ENCODE measurements around the gene S100B. TPM values are rescaled to one million over a fixed set of nuclear protein-coding genes. Genes with fewer than 3 reads are reported as not detected.

S100B gene
- total and polyA plus RNA-seq, 9 donors = 11.0 to 66.2 (median 22.8) TPM

DNA sequence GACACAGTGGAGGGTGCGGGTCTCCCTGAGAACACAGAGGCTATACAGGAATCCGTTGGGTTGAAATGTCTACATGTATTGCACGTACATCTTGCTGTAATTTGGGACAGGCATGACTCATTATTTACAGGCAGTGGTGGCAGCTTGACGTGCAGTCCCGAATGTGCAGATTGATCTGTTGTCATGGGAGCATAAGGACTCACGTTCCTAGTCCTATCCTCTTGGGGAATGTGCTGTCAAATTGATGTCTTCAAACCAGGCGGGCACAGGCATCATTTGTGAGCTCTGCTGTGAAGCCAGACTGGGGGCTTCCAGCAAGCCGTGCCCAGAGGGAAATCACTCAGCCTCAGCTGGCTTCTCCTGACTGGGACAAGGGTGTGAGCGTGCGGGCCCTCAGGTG is 40.5 kb downstream of the S100B start:
- no peak for DNase-seq
- 85% methylated on average over 5 of the region's 10 CpGs for WGBS (ENCODE audit: insufficient coverage)
- peaks cover 87% of the 10 kb centered on the region for H3K36me3 ChIP-seq (ENCODE audit: control insufficient read depth, insufficient read depth, low read length)

DNA sequence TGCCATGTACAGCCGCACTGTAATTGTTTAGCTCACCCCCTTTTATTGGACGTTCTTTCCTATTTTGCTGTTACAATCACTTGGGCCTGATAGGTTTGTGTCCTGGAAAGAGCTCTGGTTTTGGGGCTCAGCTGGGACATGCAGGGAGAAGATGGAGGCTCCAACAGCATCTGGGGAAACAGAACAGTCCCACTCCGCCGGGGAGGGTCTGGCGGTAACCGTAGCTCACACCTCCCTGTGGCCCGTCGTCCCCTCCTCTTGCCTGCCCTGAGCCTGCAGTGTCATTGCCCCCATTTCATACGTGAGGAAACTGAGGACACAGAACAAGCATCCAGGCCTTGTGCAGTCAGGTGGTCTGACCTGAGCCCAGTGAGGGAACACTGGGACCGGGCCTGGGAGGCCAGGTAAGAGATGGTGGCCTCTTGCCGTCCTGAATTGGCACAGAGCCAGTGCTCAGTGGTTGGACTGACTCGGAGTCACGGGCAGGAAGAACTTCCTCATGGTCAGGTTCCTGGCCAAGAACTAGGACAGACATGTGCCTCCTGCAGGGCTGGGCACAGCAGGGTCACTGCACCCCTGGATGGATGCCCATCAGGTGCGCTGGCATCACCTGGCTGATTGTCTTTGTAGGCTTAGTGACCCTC is 41.8 kb downstream of the S100B start:
- no peaks in the 10 kb centered on the region for H3K27me3 ChIP-seq (ENCODE audit: control insufficient read depth, insufficient read depth, low read length)
- no peak overlapping the region for H3K4me3 ChIP-seq (ENCODE audit: low read length)
- no peak overlapping the region for H3K27ac ChIP-seq (ENCODE audit: low read length)
- no peaks in the 10 kb centered on the region for H3K4me1 ChIP-seq (ENCODE audit: control insufficient read depth, insufficient read depth, low read length)
- DNase-seq = no peak
- H3K9me3 ChIP-seq (replicated peaks; ENCODE audit: control insufficient read depth, low read depth, low read length) = no peaks in the 10 kb centered on the region
- WGBS (ENCODE audit: insufficient coverage) = 84% methylated on average over 13 of the region's 14 CpGs
- H3K36me3 ChIP-seq (ENCODE audit: control insufficient read depth, insufficient read depth, low read length) = peaks cover 90% of the 10 kb centered on the region

More for the DNA sequence above, 40.5 kb downstream of the S100B start:
- no peaks in the 10 kb centered on the region for H3K9me3 ChIP-seq (replicated peaks; ENCODE audit: control insufficient read depth, low read depth, low read length)
- no peaks in the 10 kb centered on the region for H3K4me1 ChIP-seq (ENCODE audit: control insufficient read depth, insufficient read depth, low read length)
- H3K4me3 ChIP-seq (ENCODE audit: low read length) = no peak overlapping the region
- H3K27ac ChIP-seq (ENCODE audit: low read length) = no peak overlapping the region
- no peaks in the 10 kb centered on the region for H3K27me3 ChIP-seq (ENCODE audit: control insufficient read depth, insufficient read depth, low read length)

DNA sequence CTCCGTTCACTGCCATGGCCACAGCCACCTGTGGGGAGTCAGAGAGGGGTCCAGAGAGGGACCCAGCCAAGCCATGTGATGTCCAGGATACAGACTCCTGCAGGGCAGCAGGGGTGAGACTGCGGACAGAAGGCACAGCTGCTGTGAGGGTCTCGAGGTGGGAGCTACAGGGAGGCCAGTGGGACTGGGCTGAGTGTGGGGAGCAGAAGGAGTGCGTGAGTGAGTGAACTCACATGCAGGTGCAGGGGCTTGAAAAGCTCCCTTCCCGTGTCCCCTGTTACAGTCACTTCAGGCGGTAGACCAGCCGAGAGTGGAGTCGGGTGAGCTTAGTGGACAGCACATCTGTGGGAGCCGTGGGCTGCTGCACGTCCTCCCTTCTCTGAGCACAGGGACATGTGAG is 42.4 kb downstream of the S100B start:
- Histone ChIP-seq H3K4me1 (ENCODE audit: control insufficient read depth, insufficient read depth, low read length) (no peaks in the 10 kb centered on the region), H3K36me3 (ENCODE audit: control insufficient read depth, insufficient read depth, low read length) (peaks cover 89% of the 10 kb centered on the region), H3K27me3 (ENCODE audit: control insufficient read depth, insufficient read depth, low read length) (no peaks in the 10 kb centered on the region), H3K9me3 (replicated peaks; ENCODE audit: control insufficient read depth, low read depth, low read length) (no peaks in the 10 kb centered on the region), H3K4me3 (ENCODE audit: low read length) (no peak overlapping the region), H3K27ac (ENCODE audit: low read length) (no peak overlapping the region)
- no peak for DNase-seq
- 78% methylated on average over 9 of the region's 10 CpGs for WGBS (ENCODE audit: insufficient coverage)

DNA sequence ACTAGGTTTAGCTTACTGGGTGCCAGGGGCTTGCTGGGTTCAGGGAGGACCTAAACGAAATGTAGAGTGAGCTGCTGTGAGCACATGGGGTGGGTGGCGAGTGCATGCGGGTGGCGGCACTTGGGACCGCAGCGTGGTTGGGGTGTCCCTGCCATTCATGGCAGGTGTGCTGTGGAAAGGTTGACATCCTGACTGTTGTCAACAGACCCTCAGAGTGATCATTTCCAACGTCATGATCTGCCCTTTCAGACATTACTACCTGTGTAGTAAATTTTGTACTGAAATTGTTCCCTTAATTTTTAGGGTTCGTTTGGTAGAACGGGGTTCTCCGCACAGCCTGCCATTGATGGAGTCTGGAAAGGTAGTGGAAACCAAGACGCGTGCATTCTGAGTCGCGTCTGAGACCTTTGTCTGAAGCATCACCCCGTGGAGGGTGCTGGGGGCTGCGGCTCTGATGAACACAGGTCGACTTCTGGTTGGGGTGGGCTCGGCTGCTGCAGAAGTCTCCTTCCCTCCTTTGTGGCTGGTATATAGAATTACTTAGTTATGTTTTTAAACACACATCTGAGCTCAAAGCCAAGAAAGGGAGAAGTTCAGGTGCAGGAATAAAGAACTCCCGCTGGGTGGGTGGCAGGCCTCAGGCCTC is 43.3 kb downstream of the S100B start:
- Histone ChIP-seq H3K9me3 (replicated peaks; ENCODE audit: control insufficient read depth, low read depth, low read length) (no peaks in the 10 kb centered on the region), H3K36me3 (ENCODE audit: control insufficient read depth, insufficient read depth, low read length) (peaks cover 89% of the 10 kb centered on the region), H3K27me3 (ENCODE audit: control insufficient read depth, insufficient read depth, low read length) (no peaks in the 10 kb centered on the region), H3K27ac (ENCODE audit: low read length) (no peak overlapping the region), H3K4me3 (ENCODE audit: low read length) (no peak overlapping the region), H3K4me1 (ENCODE audit: control insufficient read depth, insufficient read depth, low read length) (no peaks in the 10 kb centered on the region)
- DNase-seq = no peak
- WGBS (ENCODE audit: insufficient coverage) = 96% methylated on average over 17 of the region's 19 CpGs

DNA sequence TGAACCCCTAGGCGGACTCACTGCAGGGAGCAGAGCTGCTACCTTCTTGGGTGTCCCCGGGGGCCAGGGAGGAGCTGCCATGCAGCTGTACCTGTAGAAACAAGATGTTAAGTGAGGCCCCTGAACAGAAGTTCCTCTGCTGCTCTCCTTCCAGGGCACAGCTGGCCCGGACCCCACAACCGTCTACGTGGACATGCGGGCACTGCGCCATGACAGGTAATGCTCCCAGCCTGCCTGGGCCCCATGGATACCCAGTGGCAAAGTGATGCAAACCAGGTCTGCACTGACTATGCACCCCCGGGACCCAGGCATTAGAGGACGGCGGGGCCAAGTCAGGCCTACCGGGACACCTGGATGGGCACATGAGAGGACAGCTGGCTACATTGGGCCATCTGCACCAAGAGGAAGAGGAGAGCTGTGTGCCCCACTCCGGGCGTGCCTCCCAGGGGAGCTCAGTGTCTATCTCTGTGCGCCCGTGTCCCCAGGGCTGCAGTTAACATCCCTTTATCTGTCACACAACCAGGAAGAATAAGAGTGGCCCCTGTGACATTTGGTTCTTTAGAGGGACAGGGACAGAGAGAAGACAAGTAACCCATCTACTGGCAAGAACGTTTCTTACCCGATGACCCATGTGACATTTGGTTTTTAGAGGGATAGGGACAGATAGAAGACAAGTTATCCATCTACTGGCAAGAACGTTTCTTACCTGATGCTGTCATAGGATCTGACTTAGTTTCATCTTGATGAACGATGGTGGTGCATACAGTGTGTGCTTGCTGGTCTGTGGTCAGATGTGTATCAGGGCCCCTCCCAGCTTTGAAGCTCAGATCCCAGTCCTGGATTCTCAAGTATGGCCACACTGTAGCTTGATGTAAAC is 44.1 kb downstream of the S100B start:
- 93% methylated on average over 14 of the region's 19 CpGs for WGBS (ENCODE audit: insufficient coverage)
- no peak overlapping the region for H3K4me3 ChIP-seq (ENCODE audit: low read length)
- H3K4me1 ChIP-seq (ENCODE audit: control insufficient read depth, insufficient read depth, low read length) = no peaks in the 10 kb centered on the region
- DNase-seq = no peak
- H3K9me3 ChIP-seq (replicated peaks; ENCODE audit: control insufficient read depth, low read depth, low read length) = no peaks in the 10 kb centered on the region
- no peaks in the 10 kb centered on the region for H3K27me3 ChIP-seq (ENCODE audit: control insufficient read depth, insufficient read depth, low read length)
- H3K27ac ChIP-seq (ENCODE audit: low read length) = no peak overlapping the region
- H3K36me3 ChIP-seq (ENCODE audit: control insufficient read depth, insufficient read depth, low read length) = peaks cover 85% of the 10 kb centered on the region

DNA sequence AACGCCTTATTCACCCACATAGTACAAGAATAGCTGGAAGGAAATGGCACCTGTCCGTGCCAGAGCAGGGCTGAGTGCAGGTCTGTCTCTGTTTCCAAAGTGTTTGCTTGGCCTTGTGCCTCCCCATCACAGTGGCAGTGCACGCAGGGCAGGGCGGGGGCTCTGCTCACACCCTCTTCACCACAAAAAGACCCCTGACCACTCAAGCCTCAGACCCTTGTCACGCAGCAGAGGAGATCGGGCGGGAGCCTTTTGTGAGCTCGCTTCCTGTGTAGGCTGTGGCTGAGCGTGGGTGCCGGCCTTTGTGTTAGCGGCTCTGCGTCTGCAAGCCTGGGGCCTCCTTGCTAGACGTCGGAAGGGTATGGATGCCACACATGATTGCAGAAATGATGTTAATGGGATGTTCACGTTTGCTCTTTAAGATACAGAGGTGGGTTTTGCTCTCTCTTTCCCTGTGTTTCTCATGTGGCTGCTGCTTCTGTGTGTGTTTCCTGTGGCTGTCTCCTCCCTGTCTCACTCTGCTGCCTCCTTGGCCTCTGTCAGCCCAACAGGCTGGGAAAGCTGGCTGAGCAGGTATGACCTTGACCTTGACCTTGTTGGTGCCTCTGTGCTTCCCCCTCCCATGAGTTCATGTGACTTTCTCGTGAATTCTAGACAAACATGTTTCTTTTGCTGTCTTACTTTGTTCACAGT is 45.4 kb downstream of the S100B start:
- DNase-seq = no peak
- H3K9me3 ChIP-seq (replicated peaks; ENCODE audit: control insufficient read depth, low read depth, low read length) = no peaks in the 10 kb centered on the region
- no peaks in the 10 kb centered on the region for H3K4me1 ChIP-seq (ENCODE audit: control insufficient read depth, insufficient read depth, low read length)
- H3K27ac ChIP-seq (ENCODE audit: low read length) = no peak overlapping the region
- H3K36me3 ChIP-seq (ENCODE audit: control insufficient read depth, insufficient read depth, low read length) = peaks cover 84% of the 10 kb centered on the region
- H3K4me3 ChIP-seq (ENCODE audit: low read length) = no peak overlapping the region
- H3K27me3 ChIP-seq (ENCODE audit: control insufficient read depth, insufficient read depth, low read length) = no peaks in the 10 kb centered on the region
- WGBS (ENCODE audit: insufficient coverage) = 81% methylated on average over 9 of the region's 16 CpGs

DNA sequence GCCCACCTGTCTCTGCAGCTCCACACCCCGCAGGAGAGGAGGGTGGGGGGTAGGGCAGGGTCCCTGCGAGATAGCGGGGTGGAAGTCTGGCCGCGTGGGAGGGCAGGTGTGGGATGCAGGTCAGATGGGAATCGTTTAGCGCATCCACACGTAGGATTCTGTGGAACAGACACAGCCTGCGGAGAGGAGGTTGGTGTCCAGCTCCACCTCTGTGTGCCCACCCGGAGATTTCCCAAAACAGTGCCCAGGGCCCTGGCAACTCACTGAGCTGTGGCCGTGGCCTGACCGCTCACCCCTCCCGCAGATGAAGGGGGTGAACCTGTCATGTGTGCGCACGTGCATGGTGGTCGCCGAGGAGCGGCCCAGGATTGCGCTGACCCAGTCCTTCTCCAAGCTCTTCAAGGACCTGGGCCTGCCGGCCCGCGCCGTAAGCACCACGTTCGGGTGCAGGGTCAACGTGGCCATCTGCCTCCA is 46.9 kb downstream of the S100B start:
- Histone ChIP-seq H3K4me1 (ENCODE audit: control insufficient read depth, insufficient read depth, low read length) (no peaks in the 10 kb centered on the region), H3K36me3 (ENCODE audit: control insufficient read depth, insufficient read depth, low read length) (peaks cover 84% of the 10 kb centered on the region), H3K27ac (ENCODE audit: low read length) (no peak overlapping the region), H3K9me3 (replicated peaks; ENCODE audit: control insufficient read depth, low read depth, low read length) (no peaks in the 10 kb centered on the region), H3K27me3 (ENCODE audit: control insufficient read depth, insufficient read depth, low read length) (no peaks in the 10 kb centered on the region), H3K4me3 (ENCODE audit: low read length) (no peak overlapping the region)
- DNase-seq = no peak
- WGBS (ENCODE audit: insufficient coverage) = 93% methylated on average over 25 of the region's 26 CpGs

DNA sequence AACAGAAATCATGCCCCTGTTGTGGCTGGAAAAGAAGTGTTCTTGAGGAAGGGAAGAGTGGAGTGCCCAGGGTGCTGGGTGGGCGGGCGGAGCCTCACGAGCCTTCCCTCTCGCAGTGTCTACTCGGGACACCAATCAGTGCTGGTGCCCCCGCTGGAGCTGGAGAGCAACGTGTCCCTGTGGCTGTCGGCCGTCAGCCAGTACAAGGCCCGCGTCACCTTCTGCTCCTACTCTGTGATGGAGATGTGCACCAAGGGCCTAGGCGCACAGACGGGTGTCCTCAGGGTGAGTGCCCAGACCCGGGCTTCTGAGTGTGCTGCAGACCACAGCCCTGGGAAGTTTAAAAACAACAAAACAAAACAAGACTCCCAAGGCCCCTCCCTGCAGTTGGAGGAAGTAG is 47.4 kb downstream of the S100B start:
- Histone ChIP-seq H3K9me3 (replicated peaks; ENCODE audit: control insufficient read depth, low read depth, low read length) (no peaks in the 10 kb centered on the region), H3K4me3 (ENCODE audit: low read length) (no peak overlapping the region), H3K27me3 (ENCODE audit: control insufficient read depth, insufficient read depth, low read length) (no peaks in the 10 kb centered on the region), H3K27ac (ENCODE audit: low read length) (no peak overlapping the region), H3K4me1 (ENCODE audit: control insufficient read depth, insufficient read depth, low read length) (no peaks in the 10 kb centered on the region), H3K36me3 (ENCODE audit: control insufficient read depth, insufficient read depth, low read length) (peaks cover 84% of the 10 kb centered on the region)
- no peak for DNase-seq
- 87% methylated on average over 13 of the region's 14 CpGs for WGBS (ENCODE audit: insufficient coverage)

DNA sequence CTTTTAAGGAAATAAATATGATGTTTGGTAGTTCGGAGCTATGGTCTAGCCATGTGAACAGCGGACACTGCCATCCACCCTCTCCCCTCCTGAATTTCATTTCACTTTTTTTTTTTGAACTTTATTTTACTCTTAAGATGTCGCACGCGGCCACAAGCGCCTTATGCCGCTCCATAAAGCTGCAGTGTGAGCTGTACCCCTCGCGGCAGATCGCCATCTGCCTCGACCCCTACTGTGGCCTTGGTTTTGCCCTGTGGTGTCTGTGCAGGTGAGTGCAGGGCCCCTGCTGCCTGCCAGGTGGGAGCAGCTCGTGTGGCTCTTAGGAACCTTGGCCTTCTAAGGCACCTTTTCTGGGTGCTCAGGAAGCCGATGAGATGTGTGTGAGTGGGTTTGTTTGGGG is 48.1 kb downstream of the S100B start:
- H3K27me3 ChIP-seq (ENCODE audit: control insufficient read depth, insufficient read depth, low read length) = no peaks in the 10 kb centered on the region
- H3K4me1 ChIP-seq (ENCODE audit: control insufficient read depth, insufficient read depth, low read length) = no peaks in the 10 kb centered on the region
- H3K9me3 ChIP-seq (replicated peaks; ENCODE audit: control insufficient read depth, low read depth, low read length) = no peaks in the 10 kb centered on the region
- DNase-seq = no peak
- H3K27ac ChIP-seq (ENCODE audit: low read length) = no peak overlapping the region
- 97% methylated on average over 4 of the region's 13 CpGs for WGBS (ENCODE audit: insufficient coverage)
- H3K36me3 ChIP-seq (ENCODE audit: control insufficient read depth, insufficient read depth, low read length) = peaks cover 82% of the 10 kb centered on the region
- no peak overlapping the region for H3K4me3 ChIP-seq (ENCODE audit: low read length)

DNA sequence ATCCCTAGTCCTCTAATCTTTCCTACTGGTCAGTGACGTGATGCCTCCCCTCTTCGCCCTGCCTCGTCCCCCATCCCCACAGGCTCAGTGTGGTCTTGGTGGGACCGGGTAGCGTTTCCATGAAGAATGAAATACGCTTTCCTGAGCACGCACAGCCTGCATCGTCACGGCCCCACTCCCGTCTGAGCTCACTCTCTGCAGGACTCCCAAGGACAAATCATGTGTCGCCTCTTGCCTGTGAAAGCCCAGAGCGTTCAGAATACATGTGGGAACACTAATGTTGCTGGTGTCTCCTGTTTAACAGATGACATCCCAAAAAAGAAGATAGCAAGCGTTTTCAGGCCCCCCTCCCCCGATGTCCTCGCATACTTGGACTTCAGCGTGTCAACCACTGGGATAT is 49.2 kb downstream of the S100B start:
- H3K4me1 ChIP-seq (ENCODE audit: control insufficient read depth, insufficient read depth, low read length) = no peaks in the 10 kb centered on the region
- peaks cover 75% of the 10 kb centered on the region for H3K36me3 ChIP-seq (ENCODE audit: control insufficient read depth, insufficient read depth, low read length)
- no peak overlapping the region for H3K4me3 ChIP-seq (ENCODE audit: low read length)
- H3K27ac ChIP-seq (ENCODE audit: low read length) = no peak overlapping the region
- H3K27me3 ChIP-seq (ENCODE audit: control insufficient read depth, insufficient read depth, low read length) = no peaks in the 10 kb centered on the region
- no peaks in the 10 kb centered on the region for H3K9me3 ChIP-seq (replicated peaks; ENCODE audit: control insufficient read depth, low read depth, low read length)
- 89% methylated on average over 16 of the region's 16 CpGs for WGBS (ENCODE audit: insufficient coverage)
- no peak for DNase-seq

All from muscle of leg (tissue), 11 donors.